Kidney epithelial cell (primary cell): ENCODE data around the gene GNAO1. TPM values are rescaled to one million over a fixed set of nuclear protein-coding genes. Genes with fewer than 3 reads are reported as not detected.

Experiments used
- DNase-seq: peaks from one replicate; pipeline ENCODE4 v3.0.0-alpha.2; 2010; ENCODE audit warnings: low read depth
- H3K27me3 ChIP-seq: 2 replicates; pipeline ENCODE4 v1.6.0; 2011; ENCODE audit warnings: low read length; ENCODE audit not compliant: control insufficient read depth, insufficient read depth
- H3K36me3 ChIP-seq: 2 replicates; pipeline ENCODE4 v1.5.1; 2011; ENCODE audit warnings: low read length; ENCODE audit not compliant: control insufficient read depth, insufficient read depth
- H3K4me3 ChIP-seq: 2 replicates; pipeline ENCODE4 v1.5.1; 2011; ENCODE audit warnings: low read depth, mild to moderate bottlenecking, control low read depth, low read length
- total RNA-seq: library from RNA; depleted of rRNA; stranded (reverse); fragments of >200 nt; gene quantifications from 2 replicates; pipeline ENCODE4 v1.2.3, GENCODE V29; 2015
- TF ChIP-seq, protein P1 (sequence below): IDR thresholded peaks from 2 replicates; pipeline ENCODE4 v1.5.1; 2011; ENCODE audit warnings: mild to moderate bottlenecking, moderate library complexity, low read length, control low read depth, inconsistent platforms; ENCODE audit not compliant: insufficient read depth, poor library complexity, severe bottlenecking

GNAO1 gene
- total RNA-seq, 1 donor from 2014 or later: 5.7 TPM

DNA sequence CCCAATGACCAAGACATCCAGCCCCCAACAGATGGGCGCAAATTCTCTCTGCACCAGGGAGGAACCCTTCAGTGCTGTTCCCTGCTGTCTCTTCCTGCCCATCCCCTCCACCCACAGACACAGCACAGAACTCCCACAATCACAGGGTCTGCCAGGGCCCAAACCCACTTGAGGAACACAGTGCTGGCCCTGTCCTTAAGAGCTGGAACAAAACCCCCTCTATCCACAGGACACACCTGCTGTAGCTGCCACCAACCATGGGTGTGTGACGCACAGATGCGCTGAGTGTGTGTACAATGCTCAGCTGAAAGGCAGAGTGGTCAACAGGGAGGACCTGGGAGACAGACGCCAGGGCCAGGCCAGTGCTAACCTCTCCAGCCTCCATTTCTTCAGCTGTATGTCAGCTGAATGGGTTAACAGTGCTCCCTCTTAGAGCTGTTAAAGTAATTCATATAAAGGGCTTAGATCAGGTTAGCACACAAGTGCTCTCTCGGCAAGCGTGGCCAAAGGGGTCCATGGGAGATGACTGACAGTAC, 172.0 kb downstream of the GNAO1 start:
- no peak for DNase-seq
- peaks cover 2% of the 10 kb centered on the region for H3K36me3 ChIP-seq
- no peaks in the 10 kb centered on the region for H3K27me3 ChIP-seq
- no peak overlapping the region for H3K4me3 ChIP-seq
- TF ChIP-seq, protein P1, sequence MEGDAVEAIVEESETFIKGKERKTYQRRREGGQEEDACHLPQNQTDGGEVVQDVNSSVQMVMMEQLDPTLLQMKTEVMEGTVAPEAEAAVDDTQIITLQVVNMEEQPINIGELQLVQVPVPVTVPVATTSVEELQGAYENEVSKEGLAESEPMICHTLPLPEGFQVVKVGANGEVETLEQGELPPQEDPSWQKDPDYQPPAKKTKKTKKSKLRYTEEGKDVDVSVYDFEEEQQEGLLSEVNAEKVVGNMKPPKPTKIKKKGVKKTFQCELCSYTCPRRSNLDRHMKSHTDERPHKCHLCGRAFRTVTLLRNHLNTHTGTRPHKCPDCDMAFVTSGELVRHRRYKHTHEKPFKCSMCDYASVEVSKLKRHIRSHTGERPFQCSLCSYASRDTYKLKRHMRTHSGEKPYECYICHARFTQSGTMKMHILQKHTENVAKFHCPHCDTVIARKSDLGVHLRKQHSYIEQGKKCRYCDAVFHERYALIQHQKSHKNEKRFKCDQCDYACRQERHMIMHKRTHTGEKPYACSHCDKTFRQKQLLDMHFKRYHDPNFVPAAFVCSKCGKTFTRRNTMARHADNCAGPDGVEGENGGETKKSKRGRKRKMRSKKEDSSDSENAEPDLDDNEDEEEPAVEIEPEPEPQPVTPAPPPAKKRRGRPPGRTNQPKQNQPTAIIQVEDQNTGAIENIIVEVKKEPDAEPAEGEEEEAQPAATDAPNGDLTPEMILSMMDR: no peak

DNA sequence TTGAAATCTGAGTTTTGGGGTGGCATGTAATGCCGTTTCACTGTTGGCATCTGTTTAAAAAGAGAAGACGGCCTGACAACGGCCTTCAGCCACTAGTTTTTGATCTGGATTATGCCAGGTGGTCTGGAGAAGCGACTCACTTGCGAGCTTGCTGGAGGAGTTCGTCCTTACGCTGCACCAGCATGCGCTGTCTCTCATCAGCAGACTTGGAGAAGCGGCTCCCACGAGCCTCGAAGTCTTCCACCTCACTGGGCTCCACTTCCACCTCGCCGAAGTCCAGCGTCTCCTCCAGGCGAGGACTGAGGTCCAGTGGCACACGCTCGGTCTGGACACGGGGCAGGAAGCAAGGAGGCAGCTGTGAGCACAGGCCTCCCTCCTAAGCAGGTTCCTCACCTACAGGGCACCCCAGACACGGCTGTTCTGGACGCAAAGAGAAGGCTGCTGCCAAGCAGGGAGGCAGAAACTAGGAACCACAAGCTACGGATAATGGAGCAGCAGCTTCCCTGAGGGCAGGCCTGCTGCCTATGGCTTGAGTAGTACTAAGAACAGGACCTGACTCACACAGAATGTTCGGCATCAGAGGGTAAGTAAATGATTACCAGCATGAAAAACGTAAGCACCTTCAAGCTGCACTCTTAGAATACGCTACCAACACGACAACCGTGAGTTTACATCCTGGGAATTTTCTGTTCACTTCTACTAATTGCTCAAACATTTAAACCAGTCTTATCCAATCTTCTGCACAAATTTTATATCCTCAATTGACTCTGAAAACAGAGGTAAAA, 172.7 kb downstream of the GNAO1 start:
- no peak for DNase-seq
- Histone ChIP-seq H3K4me3 (no peak overlapping the region), H3K27me3 (no peaks in the 10 kb centered on the region), H3K36me3 (peaks cover 2% of the 10 kb centered on the region)
- TF ChIP-seq, protein P1: no peak

GRCh38 chr16:56364865-56365264, 173.6 kb downstream of the GNAO1 start:
- H3K4me3 ChIP-seq: no peak overlapping the region
- TF ChIP-seq, protein P1: no peak
- H3K36me3 ChIP-seq: peaks cover 2% of the 10 kb centered on the region
- no peak for DNase-seq
- H3K27me3 ChIP-seq: no peaks in the 10 kb centered on the region

DNA sequence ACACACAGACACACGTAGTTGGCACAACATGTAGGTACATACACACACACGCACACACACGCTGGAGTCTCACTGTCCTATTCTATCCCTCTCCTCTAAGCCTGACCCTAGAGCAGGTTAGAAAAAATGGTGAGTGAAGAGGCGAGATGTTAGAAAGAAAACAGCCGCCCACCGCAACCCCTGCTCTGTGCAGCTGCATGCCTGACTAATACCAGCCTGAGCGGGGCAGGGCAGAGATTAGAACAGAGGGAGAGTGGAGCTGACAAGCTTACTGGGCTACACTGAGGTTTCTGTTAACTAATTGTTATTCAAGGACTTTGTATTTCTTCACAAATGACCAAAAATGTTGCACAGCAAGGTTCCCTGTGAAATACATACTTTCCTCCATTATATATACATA, 174.3 kb downstream of the GNAO1 start:
- no peak for DNase-seq
- TF ChIP-seq, protein P1: no peak
- no peaks in the 10 kb centered on the region for H3K27me3 ChIP-seq
- peaks cover 2% of the 10 kb centered on the region for H3K36me3 ChIP-seq
- no peak overlapping the region for H3K4me3 ChIP-seq

DNA sequence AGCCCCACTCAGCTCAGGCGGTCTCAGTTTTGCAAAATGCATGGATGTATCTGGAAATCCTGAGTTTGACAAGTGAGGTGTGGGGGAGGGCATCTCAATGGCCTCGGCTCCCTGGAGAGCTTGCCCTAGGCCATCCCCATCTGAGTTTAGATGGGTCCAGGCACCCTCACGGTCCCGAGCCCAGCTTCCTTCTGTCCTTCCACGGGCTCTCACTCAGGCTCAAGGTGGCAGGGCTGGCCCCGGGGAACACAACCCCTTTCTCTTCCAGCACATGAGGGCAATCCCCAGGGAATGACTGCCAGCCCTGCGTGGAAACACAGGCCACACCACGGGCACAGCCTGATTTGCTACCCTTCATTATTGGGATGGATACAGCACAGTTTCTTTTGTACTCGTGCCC, 175.7 kb downstream of the GNAO1 start:
- TF ChIP-seq, protein P1: no peak

More for the DNA sequence above, 175.7 kb downstream of the GNAO1 start:
- DNase-seq: no peak
- Histone ChIP-seq H3K27me3 (no peaks in the 10 kb centered on the region), H3K36me3 (peaks cover 2% of the 10 kb centered on the region), H3K4me3 (no peak overlapping the region)
